Fibroblast of mammary gland (primary cell): ENCODE data around the gene CCDC39.
"Not testable (repeated sequence)": the region's sequence is repeated elsewhere in the genome, so short reads cannot be mapped to it uniquely, and the experiment has no call there.

Experiments
- DNase-seq: peaks from one replicate; pipeline ENCODE4 v3.0.0-alpha.2; 2010; ENCODE audit warnings: low read depth
- H3K4me3 ChIP-seq: 2 replicates; pipeline ENCODE4 v1.5.1; 2011; ENCODE audit warnings: low read depth, mild to moderate bottlenecking, low read length, moderate library complexity; ENCODE audit not compliant: control insufficient read depth
- TF ChIP-seq, protein P1 (sequence below): conservative IDR thresholded peaks from 2 replicates; pipeline ENCODE4 v1.5.1; 2011; ENCODE audit warnings: low read depth, low read length, inconsistent platforms; ENCODE audit not compliant: control insufficient read depth, insufficient read depth

CCDC39 gene

DNA sequence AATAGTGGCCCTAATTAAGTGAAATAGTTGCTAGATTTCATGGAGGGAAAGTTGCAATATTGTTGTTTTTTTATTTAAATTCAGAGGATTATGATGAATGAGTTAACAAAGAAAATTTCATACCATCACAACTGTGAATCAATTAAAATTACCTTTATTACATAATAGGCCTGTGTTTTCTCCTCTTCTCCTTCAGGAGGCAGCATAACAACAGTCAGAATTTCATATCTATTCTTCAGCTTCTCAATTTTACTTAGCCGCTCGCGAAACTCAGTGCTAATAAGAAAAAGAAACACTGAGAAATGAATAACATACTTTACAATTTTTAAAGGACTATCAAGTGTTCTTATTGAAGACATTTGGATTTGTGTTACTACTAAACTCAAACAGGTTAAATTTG, 48.0 kb downstream of the CCDC39 start:
- H3K4me3 ChIP-seq: no peak overlapping the region
- TF ChIP-seq, protein P1, sequence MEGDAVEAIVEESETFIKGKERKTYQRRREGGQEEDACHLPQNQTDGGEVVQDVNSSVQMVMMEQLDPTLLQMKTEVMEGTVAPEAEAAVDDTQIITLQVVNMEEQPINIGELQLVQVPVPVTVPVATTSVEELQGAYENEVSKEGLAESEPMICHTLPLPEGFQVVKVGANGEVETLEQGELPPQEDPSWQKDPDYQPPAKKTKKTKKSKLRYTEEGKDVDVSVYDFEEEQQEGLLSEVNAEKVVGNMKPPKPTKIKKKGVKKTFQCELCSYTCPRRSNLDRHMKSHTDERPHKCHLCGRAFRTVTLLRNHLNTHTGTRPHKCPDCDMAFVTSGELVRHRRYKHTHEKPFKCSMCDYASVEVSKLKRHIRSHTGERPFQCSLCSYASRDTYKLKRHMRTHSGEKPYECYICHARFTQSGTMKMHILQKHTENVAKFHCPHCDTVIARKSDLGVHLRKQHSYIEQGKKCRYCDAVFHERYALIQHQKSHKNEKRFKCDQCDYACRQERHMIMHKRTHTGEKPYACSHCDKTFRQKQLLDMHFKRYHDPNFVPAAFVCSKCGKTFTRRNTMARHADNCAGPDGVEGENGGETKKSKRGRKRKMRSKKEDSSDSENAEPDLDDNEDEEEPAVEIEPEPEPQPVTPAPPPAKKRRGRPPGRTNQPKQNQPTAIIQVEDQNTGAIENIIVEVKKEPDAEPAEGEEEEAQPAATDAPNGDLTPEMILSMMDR: peak; percentile 16
- no peak for DNase-seq

- H3K4me3 ChIP-seq: no peak overlapping the region
- peak; percentile 25 for DNase-seq
- TF ChIP-seq, protein P1: no peak
Observed at GRCh38 chr3:180630371-180630770, 48.9 kb downstream of the CCDC39 start.

- TF ChIP-seq, protein P1: no peak
- no peak overlapping the region for H3K4me3 ChIP-seq
- no peak for DNase-seq
Observed at GRCh38 chr3:180626844-180627243, 52.4 kb downstream of the CCDC39 start.

- no peak for DNase-seq
- no peak overlapping the region for H3K4me3 ChIP-seq
- TF ChIP-seq, protein P1: no peak
Observed at GRCh38 chr3:180624714-180625113, 54.6 kb downstream of the CCDC39 start.

GRCh38 chr3:180619723-180620122, 59.6 kb downstream of the CCDC39 start:
- no peak for DNase-seq
- TF ChIP-seq, protein P1: no peak
- H3K4me3 ChIP-seq: no peak overlapping the region

GRCh38 chr3:180618563-180618962, 60.7 kb downstream of the CCDC39 start:
- not testable (repeated sequence) for DNase-seq, H3K4me3 ChIP-seq

DNA sequence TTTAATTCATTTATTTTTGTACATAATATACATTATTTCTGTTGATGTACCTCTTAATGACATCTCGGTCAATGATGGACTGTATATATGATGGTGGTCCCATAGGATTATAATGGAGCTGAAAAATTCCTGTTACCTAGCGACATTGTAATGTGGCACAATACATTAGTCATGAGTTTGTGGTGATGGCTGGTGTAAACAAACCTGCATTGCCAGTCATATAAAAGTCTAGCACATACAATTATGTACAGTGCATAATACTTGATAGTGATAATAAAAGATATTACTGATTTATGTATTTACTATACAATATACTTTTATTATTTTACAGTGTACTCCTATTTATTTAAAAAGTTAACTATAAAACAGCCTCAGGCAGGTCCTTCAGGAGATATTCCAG, 62.2 kb downstream of the CCDC39 start:
- TF ChIP-seq, protein P1: no peak
- peak; percentile 7 for DNase-seq
- no peak overlapping the region for H3K4me3 ChIP-seq
